ENCODE results near the gene FBXO28.

The FBXO28 gene

DNA sequence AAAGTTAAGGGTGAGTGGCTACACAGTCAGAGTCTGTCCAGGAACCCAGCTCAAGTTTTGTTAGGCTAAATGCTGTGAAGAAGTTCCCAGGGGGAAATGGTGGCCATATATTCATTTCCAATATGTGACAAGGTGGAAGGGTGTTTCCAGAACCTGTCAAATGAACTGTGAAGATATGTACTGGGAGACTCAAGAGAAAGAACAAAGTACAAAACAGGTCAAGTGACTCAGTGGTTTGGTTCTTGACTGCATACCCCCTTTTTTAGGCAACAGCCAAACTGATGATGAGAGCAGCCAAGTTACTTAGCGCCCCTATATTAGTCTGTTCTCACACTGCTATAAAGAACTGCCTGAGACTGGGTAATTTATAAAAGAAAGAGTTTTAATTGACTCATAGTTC is 18.6 kb upstream of the FBXO28 start:
- DNase-seq (ENCODE audit: low spot score): peak; percentile 30

DNA sequence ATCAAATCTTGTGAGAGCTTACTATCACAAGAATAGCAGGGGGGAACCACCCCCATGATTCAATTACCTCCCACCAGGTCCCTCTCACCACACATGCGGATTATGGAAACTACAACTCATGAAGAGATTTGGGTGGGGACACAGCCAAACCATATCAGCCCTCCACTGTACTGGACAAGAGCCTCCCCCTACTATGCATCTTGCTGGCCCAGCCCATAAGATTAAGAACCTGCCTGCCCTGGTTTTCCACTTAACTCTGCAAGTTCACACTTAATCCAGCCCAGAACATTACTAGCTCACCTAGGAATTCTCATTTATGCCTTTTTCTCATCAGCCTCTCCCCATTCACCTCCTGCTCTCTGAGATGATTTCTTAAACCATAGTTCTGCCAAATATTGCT is 18.0 kb upstream of the FBXO28 start:
- DNase-seq (ENCODE audit: low spot score): no peak

DNA sequence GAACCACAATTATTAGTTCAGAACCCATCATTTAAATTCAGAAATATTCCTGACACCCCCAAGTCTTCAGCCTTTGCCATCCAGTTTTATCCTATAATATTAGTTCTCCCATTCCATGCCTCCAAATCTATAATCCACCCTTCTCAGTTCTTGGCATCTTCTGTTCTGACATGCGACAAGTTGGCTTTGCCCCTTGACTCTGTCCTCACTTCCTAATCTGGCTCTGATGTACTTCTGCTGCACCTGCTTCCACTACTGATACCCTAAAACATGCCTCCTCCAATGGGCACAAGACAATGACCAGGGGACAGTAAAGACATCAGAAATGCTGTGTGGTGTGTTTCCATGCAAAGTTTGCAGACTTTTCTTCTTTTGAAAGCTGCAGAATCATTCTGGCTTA is 17.1 kb upstream of the FBXO28 start:
- DNase-seq (ENCODE audit: low spot score): no peak

DNA sequence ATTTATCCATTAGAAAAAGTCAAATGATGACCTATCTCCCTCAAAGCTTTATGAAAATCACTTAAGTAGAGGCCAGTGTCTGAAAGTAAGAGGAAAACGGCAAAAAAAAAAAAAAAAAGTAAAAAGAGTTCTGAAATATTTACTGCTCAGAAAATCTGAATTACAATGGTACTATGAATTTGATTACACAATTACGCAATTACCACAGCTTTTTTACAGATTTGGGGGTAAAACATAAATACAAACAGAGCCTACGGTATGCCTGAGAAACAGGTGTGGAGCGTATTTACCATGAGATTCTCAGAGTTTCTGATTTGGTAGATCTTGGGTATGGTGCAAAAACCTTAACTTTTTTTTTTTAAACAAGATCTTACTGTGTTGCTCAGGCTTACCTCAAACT is 15.9 kb upstream of the FBXO28 start:
- no peak for DNase-seq (ENCODE audit: low spot score)

DNA sequence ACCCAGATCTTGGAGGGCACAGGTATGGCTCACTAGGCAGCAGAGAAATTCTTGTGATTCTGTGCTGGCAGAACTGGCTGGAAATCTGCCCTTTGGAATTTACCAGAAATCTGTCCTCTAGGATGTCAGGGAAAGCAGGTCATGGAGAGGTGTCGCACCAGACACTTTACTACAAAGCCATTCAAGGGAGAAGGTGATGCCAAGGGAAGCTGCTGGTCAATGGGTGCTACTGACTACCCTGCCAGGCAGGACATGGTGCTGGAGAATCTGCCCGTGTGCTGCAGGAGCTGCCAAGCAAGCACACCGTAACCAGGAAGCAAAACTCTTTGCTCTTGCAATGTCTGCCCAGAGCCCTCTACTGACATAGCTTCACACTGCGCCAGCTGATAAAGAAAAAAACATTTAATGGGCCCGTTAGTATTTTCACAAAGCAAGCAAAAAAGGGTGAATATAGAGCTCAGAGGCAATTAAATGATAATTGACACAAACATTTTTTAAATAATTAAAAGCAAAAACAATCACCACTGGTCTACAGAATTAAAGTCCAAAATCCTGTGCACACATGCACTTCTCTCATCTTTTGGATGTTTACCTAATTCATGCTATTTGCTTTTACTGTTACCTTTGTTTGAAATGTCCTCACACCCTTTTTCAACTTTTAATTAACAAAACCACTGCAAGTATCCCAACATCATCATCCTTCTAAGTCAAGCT is 7.2 kb upstream of the FBXO28 start:
- peak; percentile 84 for DNase-seq (ENCODE audit: low spot score)

DNA sequence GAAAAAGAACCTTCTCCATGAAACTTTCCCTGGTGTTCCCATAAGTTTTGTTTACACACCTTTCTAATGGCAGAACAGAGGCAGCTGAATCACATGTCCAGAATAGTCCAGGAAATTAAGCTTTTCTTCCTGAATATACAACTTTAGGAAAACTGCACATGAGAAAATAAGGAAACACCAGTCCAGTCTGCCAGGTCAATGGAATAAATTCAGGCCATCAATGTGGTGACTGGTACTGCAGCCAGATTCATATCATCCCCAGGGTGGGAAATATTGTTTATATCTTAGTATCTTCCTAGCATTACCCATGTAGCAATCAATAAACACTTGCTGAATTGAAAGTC is 6.7 kb upstream of the FBXO28 start:
- DNase-seq (ENCODE audit: low spot score): no peak

DNA sequence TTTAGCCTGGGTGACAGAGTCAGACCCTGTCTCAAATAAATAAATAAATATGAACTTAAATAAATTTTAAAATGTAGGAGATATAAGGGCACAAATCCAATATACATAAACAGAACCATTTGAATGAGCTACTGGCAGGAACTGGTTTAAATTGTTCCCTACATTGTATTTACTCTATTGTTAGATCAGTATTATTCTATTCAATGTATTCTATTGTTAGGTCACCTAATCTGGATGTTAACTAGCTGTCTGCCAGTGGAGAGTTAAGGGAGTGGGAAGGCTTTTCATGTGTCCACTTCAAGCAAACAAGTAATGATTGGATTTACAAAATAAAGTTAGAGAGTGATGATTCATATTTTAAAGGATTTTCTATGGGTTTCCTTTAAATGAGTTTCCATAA is 4.9 kb upstream of the FBXO28 start:
- DNase-seq (ENCODE audit: low spot score): no peak

DNA sequence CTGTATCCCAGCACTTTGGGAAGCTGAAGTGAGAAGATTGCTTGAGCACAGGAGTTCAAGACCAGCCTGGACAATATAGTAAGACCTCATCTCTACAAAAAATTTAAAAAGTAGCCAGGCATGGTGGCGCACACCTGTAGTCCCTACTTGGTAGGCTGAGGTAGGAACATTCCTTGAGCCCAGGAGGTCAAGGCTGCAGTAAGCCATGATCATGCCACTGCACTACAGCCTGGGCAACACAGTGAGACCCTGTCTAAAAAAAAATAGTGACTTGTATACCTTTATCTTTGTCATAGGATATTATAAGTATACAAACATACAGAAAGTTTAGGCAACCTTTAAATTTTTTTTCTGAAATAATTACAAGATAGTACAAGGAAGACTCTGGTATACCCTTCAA is 3.9 kb upstream of the FBXO28 start:
- no peak for DNase-seq (ENCODE audit: low spot score)

DNA sequence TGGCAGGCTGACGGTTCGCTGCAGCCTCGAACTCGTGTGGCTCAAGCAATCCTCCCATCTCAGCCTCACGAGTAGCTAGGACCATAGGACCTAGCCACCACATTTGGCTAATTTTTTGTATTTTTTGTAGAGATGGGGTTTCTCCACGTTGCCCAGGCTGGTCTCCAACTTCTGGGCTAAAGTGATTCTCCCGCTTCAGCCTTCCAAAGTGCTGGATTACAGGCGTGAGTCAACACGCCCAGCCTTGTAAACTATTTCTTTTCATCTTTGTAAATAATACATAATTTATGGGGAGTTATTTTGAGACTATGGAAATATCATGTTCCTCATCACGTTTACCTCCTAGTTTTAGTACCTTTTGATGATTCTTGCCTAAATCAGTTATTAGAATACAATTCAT is 906 bp upstream of the FBXO28 start:
- no peak for DNase-seq (ENCODE audit: low spot score)

DNA sequence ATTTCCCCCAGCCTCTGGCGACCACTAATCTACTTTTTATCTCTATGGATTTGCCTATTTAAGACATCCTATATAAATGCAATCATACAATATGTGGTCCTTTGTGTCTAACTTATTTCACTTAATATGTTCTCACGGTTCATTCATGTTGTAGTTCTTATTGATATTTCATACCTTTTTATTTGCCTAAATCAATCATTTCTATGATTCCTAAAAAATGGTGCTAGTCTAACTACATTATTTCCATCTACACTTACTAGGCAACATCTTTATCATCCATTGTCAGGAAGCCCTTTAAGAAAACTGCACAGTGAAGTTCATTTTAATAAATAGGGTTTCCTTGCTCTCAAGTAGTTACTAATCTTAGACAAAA is 380 bp upstream of the FBXO28 start:
- no peak for DNase-seq (ENCODE audit: low spot score)

DNA sequence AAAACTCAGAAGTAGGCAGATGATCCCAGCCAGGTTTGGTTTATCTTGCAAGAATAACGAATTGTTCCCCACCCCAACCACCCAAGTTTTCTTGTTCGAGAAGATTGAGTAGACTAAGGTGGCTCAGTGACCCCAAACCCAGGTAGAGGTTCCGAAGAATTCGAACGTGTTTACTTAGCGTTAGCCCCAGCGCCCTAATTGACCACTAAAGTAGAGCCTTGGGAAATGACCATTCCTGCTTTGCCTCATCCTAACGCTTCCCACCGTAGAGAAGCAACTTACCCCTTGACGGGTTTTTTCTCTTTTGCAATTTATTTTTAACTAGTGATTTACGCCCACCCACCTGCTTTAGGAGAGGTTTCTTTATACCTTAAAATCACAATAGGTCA is 870 bp downstream of the FBXO28 start:
- DNase-seq (ENCODE audit: low spot score): peak; percentile 14

DNA sequence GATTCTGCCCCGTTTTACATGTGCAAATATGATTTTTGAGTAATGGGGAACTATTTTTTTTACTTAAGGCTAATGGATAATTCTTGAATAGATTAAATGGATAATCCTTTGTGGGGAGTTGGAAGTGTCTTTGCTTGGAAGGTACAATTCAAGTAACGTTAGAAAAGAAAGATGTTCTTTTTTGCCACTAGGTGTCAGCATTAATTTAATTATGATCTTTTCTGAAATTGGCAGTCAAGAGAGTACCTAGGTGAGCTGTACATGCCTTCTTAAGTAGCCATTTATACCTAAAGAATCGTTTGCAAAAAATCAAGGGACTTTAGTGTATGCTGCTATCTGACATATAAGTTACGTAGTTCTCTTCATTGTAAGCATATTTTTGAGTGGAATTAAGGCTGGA is 2.2 kb downstream of the FBXO28 start:
- peak; percentile 82 for DNase-seq (ENCODE audit: low spot score)

DNA sequence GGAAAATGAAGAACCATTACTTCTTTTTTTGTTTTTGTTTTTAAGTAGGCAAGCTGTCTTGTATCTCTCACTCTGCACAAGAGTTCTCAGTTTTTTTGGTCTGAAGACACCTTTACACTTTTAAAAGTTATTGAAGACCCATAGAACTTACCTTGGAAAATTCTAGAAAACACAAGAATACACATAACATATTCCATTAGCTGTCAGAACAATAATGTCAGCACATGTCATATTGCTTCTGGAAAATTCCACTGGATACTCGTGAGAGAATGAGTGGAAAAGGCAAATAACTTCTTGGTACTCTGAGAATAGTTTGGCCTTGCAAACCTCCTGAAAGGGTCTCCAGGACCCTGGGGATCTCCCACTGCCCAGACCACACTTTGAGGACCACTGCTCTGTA is 4.8 kb downstream of the FBXO28 start:
- DNase-seq (ENCODE audit: low spot score): no peak

DNA sequence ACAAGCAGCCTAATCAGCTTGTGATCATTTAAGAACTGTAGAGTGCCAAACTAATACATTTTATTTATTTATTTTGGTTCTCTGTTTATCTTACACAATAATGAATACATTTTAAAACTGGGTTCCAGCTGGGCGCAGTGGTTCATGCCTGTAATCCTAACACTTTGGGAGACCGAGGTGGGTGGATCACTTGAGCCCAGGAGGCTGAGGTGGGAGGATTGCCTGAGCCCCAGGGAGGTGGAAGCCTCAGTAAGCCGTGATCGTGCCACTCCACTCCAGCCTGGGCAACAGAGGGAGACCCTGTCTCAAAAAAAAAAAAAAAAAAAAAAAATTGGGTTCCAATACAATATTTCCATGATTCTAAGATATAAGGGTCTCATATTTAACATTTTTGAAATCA is 9.2 kb downstream of the FBXO28 start:
- no peak for DNase-seq (ENCODE audit: low spot score)

DNA sequence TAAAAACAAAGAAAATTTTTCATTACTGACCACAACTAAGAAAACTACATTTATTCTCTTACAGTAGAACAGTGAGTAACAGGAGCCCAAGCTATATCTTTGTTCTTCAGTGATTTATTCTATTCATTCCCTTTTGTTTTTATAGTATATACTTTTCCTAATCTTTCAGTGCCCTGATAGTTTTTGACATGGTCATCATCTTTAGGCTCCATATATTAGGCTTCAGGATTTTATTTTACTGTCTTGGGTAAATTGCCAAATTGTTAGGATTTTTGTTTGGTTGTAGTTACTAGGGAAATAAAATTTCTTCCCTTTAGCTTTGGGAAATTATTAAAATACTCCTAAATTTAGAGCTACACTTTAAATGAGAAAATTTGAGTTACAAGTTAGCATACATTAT is 10.3 kb downstream of the FBXO28 start:
- DNase-seq (ENCODE audit: low spot score): no peak

DNA sequence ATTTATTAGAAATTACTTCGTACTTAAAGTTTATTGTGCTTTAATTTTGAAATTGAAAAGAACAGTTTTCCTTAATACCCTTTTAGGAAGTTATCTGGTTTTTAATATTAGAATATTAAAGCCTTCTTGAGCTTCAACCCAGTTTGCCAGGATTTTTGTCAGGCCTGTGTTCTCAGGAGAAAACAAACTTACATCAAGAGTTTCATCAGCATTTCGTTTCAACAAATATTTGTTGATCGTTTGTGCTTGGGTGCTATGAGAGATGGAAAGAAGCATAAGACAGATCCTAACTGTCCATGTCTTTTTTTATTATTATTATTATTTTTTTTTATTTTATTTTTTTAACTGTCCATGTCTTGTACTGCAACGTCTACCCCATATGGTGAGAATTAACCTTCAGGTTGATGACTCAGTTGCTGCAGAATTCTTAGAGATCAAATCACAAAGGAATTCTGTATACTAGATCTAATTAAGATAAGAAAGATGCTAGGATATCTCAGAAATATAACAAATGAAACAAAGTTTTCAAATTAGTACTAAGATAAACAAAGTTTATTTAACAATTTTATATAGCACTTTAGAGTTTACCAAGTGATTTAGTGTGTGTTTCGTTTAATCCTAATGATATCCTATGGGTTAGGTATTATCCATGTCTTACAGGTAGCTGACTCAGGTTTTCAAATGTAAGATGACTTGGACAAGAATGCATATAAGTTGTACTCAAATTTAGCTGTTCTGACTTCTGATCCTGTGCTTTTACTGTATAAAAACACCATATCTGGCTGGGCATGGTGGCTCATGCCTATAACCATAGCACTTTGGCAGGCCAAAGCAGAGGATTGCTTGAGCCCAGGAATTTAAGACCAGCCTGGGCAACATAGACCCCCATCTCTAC is 14.3 kb downstream of the FBXO28 start:
- DNase-seq (ENCODE audit: low spot score): peak; percentile 30

DNA sequence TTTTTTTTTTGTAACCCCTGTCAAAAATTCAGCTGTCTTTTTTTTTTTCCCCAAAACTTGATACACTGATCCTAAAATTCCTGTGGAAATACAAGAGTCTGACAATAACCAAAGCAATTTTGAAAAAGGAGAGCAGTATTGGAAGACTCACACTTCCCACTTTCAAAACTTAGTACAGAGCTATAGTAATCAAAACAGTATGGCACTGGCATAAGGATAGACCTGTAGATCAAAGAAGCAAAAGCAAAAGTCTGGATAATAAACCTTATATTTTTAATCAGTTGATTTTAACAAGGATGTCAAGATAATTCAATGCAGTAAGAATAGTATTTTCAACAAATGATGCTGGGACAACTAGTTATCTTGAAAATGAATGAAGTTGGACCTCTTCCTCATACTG is 17.3 kb downstream of the FBXO28 start:
- no peak for DNase-seq (ENCODE audit: low spot score)

DNA sequence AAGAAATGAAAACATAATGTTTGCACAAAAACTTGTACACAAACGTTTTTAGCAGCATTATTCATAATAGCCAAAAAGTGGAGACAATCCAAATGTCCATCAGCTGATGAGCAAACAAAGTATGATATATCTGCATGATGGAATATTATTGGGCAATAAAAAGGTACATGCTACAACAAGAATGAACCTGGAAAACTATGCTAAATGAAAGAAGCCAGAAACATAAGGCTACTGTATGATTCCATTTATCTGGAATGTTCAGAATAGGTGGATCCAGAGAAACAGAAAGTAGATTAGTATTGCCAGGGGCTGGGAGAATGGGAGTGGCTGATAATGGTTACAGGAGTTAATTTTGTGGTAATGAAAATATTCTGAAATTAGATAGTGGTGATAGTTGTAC is 19.0 kb downstream of the FBXO28 start:
- no peak for DNase-seq (ENCODE audit: low spot score)

DNA sequence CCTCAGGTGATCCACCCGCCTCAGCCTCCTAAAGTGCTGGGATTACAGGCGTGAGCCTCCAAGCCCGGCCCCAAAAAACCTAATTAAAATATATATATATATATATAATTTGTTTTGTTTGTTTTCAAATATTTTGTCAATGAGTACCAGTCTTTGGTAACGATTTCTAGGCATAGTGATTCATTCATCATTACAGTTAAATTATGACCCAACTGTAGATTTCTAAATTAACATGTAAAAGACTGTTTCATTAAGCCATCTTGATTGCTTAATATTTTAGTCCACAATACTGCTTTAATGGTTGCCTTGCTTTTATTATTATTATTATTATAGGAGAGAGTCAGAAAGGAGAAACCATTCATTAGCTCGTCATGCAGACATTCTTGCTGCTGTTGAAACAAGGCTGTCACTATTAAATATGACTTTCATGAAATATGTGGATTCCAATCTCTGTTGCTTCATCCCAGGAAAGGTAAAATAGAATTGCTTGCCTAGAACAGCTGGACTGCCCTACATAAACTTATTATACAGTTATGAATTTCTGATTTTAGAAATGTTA is 19.9 kb downstream of the FBXO28 start:
- DNase-seq (ENCODE audit: low spot score): no peak

DNA sequence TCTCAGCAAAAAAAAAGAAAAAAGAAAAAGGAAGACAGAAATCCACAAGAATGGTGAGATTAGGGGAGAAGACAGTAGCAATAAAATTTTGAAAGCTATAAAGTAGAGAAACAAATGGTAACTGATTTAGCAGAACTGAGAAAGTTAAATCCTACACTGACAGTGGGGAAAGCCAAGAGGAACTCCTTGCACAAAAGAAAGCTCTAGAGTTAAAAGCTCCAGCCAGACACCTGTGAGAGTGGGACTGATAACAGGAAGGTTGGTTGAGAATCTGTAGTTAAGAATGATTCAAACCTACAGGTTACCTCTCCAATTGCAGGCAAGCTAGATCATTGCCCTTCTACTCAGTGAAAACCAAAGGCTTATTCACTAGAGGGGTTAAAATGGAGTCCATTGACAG is 23.6 kb downstream of the FBXO28 start:
- no peak for DNase-seq (ENCODE audit: low spot score)

DNA sequence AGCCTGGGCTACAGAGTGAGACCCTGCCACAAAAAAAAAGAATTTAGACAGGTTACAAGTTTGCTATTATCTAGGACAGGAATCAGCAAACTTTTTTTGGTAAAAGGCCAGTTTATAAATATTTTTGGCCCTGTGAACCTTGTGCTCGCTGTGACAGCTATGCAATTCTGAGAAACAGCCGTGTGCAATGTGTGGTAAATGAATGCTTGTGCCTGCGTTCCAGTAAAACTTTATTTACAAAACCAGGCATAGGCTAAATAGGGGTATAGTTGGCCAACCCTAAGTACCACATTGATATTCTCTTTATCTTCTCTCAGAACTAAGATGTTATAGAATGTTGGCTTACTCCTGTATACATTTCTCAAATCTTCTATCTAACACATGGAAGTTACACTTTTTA is 24.3 kb downstream of the FBXO28 start:
- DNase-seq (ENCODE audit: low spot score): no peak

DNA sequence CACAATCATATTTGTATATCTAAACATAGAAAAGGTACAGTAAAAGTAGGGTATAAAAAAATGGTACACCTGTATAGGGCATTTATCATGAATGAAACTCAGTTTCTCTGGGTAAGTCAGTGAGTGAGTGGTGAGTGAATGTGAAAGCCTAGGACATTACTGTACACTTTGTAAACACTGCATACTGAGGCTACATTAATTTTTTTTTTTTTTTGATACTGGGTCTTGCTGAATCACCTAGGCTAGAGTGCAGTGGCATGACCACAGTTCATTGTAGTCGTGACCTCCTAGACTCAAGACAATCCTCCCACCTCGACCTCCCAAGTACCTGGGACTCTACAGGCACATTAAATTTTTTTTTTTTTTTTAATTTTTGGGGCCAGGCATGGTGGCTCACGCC is 27.8 kb downstream of the FBXO28 start:
- DNase-seq (ENCODE audit: low spot score): no peak

DNA sequence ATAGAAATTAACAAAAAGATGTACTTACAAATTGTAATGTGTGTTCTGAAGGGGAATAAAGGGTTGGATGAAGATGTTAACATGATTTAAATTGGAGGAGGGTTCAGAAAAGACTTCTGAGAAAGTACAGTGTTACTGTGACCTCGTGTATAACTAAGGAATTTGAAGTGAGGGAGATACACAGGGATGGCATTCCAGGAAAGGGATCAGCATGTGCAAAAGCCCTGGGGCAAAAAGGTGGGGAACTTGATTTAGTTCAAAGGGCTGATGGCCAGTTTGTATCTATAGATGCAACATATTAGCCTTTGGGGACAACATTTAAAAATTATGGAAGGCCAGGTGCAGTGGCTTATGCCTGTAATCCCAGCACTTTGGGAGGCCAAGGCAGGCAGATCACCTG is 35.8 kb downstream of the FBXO28 start:
- DNase-seq (ENCODE audit: low spot score): no peak

DNA sequence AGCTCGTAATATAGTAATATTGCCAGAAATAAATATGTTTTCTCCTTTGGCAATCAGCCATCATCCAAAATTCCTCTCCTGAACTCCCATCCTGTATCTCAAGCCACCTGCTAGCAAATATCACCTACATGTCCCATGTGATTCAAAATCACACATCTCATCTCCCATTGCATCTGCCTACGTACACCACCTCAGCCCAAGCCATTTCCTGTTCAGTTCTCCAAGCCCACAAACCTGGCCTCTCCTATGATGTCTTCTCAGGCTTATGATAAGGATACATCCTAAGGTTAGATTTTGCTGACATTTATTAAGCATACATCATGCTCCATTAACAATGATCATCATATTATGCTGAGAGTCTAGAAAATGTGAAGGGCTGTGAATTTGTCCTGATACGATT is 37.2 kb downstream of the FBXO28 start:
- DNase-seq (ENCODE audit: low spot score): no peak
